HG02678 (cell line): ENCODE results near the gene SLC22A4.
A peak's percentile ranks its signal among the peaks of the same experiment; 100 is the strongest.

Experiments
- ATAC-seq: cut with Tn5 transposase; IDR thresholded peaks from one replicate; pipeline ENCODE4 v1.9.1; 2021; ENCODE audit warnings: mild to moderate bottlenecking, moderate library complexity; ENCODE audit not compliant: unreplicated experiment

Gene SLC22A4

DNA sequence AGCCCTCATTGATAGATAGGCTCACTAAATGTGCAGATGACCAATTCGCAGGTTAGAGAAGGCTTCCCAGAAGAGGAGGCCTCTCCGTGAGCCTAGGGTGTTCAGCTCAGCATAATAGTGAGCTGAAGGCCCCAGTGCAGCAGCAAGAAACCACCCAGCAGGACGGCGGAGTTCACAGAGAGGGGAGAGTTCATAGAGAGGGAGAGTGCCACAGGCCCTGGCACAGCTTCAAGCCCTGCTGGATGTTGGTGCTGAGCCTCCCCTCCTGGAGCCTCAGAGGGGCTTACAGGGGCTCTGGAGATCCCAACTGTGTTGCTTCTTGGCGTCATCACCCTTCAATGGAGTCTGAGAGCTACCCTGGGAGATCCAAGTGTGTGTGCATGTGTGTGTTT is 77.4 kb downstream of the SLC22A4 start:
- ATAC-seq, result no peak

DNA sequence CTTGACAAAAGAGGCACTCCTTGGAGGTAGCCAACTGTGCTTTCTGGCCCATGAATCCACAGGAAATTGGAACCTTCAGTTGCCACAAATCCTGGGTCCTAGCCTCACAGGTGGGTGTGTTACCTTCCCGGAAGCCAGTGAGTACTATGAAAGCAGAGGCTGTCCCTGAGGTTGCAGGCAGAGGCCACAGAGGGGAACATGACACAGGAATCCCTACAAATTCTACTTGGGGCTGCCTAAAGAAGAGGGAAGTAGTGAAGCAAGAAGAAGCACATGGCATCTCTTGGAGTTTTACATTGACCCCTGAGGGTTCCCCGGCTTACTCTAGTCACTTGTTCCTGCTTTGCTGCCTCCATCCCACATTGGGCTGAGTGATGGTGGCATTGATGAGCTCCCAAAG is 77.9 kb downstream of the SLC22A4 start:
- no peak for ATAC-seq

DNA sequence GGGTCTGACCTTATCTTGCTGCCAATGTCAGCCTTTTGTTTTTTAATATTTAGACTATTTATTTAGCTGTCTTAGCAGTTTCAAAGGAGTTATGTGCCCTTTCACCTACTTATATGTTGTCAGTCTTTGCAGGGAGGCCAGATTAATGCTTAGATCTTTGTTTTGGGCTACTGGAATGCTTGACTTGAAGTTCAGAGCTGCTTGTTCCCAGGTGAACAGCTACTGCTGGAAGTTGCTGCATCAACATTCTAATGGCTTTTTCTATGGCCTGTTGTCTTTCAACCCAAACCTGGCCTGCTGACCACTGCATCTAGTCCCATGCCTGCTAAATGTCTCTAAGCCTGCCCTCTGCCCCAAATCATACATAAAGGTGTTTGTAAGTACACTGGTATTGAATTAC is 78.3 kb downstream of the SLC22A4 start:
- ATAC-seq, result no peak

DNA sequence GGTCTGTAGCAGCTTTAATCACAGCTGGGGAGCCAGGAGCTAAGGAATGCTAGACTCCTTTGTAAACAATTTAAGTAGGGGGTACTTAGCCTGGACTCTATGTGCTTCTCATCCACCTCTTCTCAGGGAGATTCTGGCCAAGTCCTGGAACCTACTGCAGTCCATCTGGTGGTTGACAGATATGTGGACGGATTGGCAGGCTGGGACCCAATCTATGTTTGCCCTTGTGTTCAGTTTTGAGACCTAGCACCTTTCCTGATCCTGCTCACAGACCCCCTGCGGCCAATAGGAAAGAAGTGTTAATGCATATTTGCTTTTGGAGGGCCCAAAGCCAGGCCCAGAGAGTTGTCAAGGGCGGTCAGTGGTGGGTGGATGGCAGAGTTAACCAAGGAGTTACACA is 81.8 kb downstream of the SLC22A4 start:
- ATAC-seq, result no peak

DNA sequence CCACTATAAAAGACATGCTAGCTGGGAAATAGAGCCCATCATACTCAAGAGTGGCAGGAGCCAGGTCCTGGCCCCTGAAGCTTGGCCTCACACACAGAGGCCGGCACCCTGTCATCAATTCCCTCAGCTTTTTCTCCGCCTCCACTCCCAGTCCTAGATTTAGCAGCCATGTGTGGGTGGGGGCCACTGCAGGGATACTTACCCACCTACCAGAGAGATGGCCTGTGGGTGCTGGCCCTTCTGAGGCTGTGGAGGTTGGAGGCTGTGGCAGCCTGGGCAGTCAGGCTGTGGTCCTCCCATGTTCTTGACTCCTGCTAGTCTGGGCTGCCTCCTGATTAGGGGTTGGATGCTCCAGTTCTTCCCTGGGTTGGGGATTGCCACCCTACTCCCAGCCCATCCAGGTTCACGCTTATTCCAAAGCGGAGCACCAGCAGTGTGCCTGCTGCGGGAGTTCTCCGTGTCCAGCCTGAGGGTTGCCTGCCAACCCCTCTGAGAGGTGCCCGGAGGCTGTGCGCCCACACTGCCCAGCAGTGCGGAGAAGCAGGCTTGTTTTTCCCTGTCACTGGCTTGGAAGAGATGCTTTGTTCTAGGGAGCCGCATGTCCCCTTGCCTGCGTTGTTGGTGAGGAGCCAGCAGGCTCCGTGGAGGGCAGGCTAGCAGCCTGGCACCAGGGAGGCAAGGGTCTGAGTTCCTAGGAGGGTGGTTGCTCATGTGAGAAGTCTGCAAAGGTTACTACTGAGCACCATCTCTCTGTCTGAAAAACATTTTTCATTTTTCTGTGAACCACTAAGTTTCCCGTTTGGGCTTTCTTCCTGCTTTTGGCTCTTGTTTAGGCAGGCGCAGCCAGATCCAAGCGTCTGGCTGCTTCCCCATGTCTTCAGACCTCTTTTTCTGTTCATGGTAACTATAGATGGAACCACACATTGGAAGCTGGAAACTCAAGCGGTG is 82.8 kb downstream of the SLC22A4 start:
- no peak for ATAC-seq

DNA sequence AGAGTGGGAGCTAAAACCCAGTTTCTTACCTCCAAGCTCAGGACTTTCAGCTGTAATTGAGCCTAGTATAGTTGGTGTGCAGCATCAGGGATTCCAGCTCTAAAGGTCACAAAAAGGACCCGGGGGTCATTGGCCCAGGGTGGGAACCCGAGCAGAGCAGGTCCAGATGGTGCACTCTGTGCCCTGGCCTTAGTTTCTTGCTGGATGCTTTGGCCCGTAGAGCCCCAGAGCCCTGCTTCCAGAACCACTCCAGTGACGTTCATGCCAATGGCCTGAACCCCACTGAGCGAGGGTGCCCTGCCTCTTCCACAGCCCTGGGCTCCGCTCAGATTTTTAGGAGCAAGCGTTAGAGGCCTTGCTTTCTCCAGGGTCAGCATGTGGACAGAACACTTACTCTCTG is 83.5 kb downstream of the SLC22A4 start:
- ATAC-seq, result no peak

DNA sequence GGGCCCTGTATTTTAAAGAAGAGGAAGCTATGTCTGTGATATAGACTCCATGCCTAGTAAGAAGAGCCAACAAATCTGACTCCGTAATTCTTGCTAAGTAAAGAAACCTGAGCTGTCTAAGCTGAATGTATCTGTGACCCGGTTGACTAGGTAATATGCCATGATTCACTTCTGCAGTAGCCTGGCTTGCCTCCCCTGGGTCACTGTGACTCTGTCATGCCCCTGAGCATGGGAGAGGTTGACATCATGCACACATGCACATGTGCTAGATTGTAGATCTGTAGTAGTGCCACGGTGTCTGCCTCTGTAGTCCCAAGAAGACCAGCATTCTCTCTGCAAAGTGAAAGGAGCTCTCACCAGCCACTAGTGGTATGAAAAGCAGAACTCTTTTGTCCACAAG is 84.4 kb downstream of the SLC22A4 start:
- ATAC-seq, result no peak

DNA sequence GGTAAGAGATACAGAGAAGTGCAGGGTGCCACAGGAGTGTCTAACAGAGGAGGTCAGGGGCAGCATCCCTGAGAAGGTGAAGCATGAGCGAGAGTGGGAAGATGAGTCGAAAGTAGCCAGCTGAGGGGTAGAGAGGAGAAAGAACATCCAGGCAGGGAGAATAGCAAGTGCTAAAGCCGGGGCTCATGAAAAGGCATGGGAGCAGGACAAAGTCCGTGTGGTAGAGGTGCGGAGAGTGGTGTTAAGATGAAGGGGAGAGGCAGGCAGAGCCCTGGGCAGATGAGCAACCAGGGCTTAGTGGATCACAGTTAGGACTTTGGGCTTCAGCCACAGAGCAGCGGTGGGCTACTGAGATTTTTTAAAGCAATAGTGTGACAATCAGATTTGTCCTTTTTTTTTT is 85.9 kb downstream of the SLC22A4 start:
- ATAC-seq, result no peak

DNA sequence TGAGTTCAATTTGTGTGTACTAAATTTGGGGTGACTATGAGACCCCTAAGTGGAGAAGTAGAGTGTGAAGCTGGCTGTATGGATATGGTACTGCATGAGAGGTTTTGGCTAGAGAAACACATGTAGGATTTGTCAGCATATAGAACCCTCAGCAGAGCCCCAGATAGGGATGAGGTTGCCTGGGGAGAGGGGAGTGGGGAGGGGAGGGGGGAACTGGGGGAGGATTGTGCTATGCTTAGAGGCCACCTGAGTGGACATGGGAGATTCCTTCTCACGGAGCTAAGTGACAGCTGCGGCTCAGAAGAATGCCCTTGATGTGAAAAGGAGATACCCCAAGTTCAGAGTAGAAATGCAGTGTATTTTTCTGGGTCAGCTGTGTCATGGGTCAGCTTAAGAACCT is 86.5 kb downstream of the SLC22A4 start:
- no peak for ATAC-seq

DNA sequence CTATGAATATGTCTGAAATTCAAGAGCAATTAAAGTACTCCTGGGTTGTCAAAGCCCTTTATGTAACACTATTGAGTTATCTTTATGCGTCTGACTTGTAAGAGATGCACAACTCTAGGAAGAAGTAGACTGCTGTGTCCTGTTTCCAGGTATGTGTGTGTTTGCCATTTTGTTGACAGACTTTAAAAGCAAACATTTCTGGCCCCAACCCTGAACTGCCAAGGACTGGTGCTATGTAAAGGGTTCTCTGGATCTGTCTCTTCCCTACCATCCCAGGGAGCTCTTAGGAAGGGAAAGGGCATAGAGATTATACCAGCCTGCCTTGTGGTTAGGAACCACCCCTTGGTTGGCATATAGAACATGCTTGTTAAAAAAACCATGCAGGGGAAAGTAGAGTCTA is 87.4 kb downstream of the SLC22A4 start:
- no peak for ATAC-seq

DNA sequence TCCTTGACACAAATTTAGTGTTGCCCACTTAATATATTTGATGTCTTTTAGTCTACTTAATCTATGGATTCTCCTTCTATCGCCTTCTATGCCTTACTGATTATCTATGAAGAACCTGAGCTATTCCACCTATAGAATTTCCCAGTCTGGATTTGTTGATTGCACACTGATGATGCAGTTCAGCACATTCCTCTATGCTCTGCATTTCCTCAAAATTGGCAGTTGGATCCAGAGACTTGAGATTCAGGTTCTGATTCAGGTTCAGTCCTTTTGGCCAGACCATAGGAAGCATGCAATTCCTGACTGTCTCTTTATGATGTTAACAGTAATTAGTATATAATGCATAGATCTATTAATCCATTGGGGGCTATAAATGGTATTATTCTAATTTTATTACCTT is 89.1 kb downstream of the SLC22A4 start:
- no peak for ATAC-seq

DNA sequence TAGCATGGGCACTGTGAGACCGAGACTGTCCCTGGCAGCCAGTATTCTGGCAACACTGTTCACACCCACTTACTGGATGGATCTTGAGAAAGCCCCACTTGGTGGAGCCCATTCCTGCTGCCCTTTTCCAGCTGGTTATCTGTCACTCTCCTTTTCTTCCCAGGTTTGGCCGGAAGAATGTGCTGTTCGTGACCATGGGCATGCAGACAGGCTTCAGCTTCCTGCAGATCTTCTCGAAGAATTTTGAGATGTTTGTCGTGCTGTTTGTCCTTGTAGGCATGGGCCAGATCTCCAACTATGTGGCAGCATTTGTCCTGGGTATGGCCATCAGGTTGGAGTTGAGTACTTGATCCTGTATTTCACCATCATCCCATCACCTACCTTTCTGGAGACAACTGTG is 89.8 kb downstream of the SLC22A4 start:
- ATAC-seq, result no peak

DNA sequence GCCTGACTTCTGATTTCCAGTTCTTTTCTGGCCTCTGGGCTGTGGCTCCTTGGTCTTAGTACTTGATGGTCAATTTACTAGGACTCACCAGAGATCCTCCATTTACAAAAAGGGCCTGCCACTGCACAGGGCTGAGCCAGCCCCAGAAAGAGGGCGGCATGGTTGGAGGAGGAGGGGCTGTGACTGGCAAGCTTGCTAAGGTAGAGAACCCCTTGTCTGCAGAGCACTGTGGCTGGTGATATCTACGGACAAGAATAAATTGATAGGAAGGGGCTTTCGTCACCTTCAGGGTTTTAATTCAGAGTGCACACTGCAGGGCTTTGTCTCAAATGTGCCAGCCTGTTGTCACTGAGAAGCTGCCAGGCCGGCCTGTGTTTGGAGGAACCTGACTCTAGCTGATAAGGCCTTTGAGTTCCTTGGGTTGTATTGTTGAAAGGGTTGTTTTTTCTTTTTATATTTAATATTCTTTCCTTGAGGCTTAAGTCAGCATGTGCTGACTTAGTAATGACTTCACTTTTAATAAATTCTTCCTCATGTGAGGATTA is 90.4 kb downstream of the SLC22A4 start:
- ATAC-seq, result no peak

DNA sequence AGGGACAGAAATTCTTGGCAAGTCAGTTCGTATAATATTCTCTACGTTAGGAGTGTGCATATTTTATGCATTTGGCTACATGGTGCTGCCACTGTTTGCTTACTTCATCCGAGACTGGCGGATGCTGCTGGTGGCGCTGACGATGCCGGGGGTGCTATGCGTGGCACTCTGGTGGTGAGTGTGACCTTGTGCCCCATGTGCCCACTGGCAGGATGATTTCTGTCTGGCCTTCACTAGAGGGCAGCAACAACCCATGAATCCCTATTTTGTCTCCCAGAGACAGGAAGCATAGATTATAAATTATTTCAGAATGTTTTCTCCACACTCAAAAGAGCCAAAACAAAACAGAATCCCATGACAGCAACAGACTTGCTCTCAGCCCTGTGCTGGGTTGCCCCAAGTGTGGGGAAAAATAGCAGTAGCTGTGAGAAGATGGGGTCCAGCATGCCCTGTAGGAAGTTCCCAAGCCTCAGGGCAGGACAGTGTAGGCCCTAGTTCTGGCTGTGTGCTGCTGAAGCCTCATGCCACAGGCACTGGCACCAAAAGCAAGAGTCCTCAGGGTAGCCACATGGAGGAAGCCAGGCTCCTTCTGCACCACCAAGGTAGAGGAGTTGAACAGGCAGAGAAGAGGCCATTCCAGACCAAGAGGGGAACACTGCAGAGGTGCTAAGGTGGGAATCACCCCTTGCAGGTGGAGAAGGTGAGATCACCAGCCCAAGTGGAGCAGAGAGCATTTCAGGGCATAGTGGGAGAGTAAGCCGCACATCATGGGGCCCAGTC is 91.3 kb downstream of the SLC22A4 start:
- ATAC-seq, result peak; percentile 41

DNA sequence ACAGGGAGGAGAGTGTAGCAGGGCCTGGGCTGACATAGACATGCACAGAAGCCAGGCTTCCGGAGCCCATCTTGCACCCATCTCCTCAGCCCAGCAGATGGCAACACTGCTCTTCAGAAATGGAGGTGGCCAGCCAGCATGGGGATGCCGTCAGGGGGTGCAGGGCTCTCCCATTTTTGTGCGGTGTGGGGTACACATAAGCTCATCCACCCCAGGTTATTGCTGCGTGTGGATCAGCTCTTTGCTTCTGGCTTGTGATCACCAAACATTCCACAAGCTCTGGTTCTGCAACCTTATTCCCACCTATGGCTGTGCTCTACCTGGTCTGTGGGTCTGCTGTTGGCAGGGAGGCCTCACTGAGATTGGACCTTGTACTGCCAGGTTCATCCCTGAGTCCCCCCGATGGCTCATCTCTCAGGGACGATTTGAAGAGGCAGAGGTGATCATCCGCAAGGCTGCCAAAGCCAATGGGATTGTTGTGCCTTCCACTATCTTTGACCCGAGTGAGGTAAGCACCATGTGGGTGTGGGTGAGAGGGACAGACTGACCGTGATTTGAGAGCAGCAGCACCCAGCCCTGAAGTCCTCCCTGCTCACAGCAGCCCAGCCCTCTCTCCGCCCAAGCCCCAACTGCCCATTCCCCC is 92.6 kb downstream of the SLC22A4 start:
- peak; percentile 92 for ATAC-seq

DNA sequence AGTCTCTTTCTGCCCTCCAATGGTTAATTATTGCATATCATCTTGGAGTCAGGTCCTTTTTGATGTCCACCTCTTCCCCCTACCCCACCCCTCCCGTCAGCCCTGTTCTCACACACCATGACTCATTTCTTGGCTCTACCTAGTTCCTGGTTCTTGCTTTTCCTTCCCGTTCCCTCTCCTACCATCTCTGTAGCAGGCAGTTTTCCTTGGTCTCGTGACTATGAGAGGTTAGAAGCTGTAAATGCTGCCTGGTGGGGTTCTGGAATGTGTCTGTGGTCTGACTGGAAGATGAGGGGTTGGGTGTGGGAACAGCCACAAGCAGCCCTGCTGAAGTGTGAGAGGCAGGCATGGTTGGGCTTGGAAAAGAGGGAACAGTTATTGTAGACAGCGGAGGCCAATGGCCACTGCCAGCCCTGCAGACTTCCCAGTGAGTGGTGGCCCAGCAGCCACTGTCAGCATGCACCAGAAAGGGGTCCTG is 93.5 kb downstream of the SLC22A4 start:
- no peak for ATAC-seq

DNA sequence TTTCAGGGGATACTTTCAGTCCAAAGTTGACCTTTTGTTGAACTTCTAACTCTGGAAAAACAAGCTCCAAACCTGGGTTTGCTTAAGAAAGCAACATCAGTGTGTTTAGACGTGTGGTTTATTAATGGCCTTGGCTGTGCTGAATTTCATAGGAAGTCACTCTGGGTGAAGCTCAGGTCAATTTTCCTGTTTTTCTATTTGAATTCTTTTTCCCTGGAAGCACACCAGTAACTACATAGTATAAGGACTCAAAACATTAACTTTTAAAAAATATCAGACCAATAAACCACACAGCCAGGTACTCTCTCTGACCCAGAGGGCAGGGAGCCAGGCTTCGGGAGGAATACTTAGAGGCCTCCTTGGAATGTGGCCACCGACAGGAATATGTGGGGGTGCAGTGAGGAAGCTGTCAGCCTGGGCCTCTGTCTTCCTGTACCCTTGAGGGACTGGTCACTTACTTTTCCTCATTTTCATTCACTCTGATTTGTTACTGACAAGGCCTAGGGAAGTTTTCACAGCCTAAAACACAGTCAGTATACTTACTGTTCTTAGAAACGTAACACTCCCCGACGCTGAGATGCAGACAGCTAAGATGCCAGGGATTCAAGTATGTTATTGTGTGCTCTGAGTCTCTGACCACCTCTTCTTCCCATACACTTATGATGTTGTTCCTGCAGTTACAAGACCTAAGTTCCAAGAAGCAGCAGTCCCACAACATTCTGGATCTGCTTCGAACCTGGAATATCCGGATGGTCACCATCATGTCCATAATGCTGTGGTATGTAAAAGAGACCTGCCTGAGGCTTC is 94.3 kb downstream of the SLC22A4 start:
- no peak for ATAC-seq

DNA sequence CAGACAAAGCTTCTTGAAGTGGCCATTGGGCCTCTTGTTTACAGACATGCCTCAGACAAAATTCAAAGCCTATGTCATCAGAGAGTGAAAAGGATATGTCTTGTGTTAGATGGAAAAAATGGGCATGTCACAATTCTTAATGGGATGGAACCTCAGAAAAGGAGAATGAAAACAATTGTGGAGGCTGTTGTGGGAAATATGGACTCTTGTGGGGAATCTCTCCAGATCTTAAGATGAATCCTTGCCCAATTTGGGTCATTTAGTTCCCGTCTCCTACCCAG is 94.8 kb downstream of the SLC22A4 start:
- no peak for ATAC-seq

DNA sequence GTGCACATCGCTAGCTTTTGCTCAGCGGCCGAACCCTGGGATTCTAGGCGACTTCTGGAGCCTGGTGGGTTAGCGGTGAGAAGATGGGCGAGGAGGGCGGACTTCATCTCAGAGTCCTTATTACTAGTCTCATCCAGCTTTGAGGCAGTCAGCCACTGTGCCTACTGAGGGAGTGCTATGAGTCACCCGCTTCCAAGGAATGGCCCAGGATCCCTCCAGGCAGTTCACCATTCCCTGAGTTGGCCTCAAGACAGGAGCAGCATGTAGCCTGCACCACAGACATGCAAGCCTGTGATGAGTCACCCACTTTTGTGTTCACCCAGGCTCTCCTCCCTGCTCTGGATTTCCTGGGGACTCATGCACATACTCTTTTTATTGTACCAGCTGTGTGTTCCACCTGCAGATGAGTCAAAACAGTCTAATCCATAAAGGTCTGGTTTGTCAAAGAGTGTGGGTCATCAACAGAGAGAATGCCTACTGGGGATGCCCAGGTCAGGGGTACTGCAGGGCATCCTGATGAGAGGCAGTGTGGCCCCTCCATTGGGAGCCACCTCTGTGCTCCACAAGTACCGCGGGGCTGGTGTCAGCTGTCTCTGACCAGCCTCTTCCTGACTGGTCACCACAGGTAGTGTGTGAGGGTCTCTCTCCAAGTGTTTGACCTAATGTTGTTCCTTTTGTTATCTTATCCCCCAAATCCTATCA is 95.5 kb downstream of the SLC22A4 start:
- ATAC-seq, result no peak

DNA sequence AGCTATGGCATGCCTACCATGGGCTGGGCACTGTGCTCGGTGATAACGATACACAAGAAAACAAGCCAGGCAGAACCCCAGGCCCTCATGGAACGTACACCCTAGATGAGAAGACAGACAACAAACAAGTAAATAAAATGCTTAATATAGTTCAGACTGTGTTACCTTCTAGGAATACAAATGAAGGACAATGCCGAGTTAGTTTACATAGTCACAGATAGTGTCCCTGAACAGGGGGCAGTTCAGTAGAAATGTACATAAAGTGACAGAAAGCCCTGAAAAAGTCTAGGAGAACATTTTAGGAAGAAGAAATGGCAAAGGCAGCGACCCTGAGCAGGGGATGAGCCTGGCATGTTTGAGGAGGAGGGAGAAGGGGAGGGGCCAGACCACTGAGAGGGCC is 97.1 kb downstream of the SLC22A4 start:
- ATAC-seq, result no peak
